Fibroblast of skin of scalp (primary cell): ENCODE data around the gene LDLR.
"Not testable (repeated sequence)": the region's sequence is repeated elsewhere in the genome, so short reads cannot be mapped to it uniquely, and the experiment has no call there.

ENCODE experiments used
- DNase-seq: peaks from one replicate; pipeline ENCODE4 v3.0.0-alpha.2; 2013

LDLR gene

DNA sequence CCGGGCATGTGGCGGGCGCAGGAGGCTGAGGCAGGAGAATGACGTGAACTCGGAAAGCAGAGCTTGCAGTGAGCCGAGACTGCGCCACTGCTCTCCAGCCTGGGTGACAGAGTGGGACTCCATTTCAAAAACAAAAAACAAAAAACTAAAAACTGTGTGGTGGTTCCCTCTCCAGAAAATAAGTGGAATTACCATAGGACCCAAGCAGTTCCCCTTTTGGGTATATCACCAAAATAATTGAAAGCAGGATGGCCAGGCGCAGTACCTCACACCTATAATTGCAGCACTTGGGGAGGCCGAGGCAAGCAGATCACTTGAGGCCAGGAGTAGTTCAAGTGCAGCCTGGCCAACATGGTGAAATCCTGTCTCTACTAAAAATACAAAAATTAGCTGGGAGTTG, 15.7 kb upstream of the LDLR start:
- DNase-seq = no peak

DNA sequence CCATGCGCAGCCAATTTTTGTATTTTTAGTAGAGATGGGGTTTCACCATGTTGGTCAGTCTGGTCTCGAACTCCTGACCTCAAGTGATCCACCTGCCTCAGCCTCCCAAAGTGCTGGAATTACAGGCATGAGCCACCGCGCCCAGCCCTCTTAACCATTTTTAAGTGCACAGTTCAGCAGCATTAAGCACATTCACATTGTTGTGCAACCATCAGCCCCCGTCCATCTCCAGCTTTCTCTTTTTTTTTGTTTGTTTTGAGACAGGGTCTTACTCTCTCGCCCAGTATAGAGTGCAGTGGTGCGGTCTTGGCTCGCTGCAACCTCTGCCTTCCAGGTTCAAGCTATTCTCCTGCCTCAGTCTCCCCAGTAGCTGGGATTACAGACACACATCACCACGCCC, 12.5 kb upstream of the LDLR start:
- not testable (repeated sequence) for DNase-seq

DNA sequence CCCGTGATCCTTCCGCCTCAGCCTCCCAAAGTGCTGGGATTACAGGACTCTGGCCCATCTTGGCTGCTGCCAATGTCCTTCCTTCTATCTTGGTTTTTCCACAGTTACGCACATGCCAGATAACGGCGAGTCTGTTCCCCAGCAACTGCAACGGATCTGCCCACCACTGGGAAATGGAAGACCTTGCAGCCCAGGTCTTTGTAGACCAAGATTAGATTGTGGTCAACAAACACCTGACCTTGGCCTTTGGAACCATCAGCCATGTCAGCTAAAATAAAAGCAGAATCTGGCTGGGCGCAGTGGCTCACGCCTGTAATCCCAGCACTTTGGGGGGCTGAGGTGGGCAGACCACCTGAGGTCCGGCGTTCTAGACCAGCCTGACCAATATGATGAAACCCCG, 10.4 kb upstream of the LDLR start:
- DNase-seq = no peak

DNA sequence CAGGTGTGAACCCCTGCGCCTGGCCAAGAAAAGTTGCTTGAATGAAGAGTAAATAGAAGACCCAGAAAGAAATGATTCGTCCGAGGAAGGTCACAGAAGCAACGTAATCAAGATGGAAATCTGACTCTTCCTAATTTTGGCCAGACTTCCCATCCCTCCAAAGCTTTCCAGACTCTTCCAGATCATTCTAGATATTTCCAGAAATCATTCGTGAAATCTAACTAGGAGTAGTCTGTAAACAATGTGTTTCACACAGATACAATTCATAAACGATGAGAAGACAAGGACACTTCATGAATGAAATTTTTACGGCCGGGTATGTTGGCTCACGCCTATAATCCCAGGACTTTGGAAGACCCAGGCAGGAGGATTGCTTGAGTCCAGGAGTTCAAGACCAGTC, 9.3 kb upstream of the LDLR start:
- DNase-seq = no peak

DNA sequence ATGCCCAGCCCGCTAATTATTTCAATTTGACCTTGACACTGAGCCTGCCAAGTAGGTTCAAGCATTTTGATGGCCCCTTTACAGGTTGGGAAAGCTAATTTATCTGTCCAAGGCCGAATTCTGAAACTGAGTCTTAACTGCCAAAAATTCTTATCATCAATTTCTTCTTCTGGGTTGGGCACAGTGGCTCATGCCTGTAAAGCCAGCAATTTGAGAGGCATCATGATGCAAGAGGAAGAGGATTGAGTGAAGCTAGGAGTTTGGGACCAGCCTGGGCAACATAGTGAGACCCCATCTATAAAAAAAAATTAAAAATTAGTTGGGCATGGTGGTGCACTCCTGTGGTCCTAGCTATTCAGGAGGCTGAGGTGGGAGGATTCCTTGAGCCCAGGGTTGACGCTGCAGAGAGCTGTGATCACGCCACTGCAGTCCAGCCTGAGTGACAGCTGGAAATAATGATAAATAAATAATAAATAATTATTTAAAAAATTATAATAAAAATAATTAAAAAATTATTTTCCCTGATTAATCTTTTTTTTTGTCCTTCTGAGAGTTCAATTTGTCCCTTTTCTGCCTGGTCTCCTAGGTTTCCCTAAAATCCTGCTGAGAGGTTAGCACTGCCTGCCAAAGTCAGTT, 1.3 kb upstream of the LDLR start:
- no peak for DNase-seq

DNA sequence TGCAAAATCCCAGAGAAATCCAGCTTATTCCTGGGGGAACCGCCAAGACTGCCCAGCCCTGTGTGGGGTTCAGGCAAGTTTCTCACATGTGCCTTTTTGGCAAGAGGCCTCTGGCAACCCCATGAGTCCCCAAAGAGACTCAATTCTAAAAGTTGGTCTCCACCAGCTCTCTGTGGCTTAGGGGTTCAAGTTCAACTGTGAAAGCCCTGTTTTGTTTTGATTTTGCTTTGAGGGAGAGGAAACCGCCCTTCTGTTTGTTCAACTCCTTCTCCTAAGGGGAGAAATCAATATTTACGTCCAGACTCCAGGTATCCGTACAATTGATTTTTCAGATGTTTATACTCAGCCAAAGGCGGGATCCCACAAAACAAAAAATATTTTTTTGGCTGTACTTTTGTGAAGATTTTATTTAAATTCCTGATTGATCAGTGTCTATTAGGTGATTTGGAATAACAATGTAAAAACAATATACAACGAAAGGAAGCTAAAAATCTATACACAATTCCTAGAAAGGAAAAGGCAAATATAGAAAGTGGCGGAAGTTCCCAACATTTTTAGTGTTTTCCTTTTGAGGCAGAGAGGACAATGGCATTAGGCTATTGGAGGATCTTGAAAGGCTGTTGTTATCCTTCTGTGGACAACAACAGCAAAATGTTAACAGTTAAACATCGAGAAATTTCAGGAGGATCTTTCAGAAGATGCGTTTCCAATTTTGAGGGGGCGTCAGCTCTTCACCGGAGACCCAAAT, 583 bp upstream of the LDLR start:
- peak; percentile 9 for DNase-seq

DNA sequence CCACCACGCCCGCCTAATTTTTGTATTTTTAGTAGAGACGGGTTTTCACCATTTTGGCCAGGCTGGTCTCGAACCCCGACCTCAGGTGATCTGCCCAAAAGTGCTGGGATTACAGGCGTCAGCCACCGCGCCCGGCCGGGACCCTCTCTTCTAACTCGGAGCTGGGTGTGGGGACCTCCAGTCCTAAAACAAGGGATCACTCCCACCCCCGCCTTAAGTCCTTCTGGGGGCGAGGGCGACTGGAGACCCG, 676 bp downstream of the LDLR start:
- DNase-seq = not testable (repeated sequence)

DNA sequence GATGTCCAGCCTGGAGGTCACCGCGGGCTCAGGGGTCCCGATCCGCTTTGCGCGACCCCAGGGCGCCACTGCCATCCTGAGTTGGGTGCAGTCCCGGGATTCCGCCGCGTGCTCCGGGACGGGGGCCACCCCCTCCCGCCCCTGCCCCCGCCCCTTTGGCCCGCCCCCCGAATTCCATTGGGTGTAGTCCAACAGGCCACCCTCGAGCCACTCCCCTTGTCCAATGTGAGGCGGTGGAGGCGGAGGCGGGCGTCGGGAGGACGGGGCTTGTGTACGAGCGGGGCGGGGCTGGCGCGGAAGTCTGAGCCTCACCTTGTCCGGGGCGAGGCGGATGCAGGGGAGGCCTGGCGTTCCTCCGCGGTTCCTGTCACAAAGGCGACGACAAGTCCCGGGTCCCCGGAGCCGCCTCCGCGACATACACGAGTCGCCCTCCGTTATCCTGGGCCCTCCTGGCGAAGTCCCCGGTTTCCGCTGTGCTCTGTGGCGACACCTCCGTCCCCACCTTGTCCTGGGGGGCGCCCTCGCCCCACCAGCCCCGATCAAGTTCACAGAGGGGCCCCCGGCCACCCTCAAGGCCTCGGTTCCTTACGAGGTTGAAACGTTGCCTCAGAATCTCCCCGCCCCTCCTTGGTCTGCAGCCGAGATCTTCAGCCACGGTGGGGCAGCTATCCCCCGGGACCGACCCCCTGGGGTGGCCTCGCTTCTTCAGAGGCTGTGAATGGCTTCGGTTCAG, 1.2 kb downstream of the LDLR start:
- DNase-seq = peak; percentile 97

DNA sequence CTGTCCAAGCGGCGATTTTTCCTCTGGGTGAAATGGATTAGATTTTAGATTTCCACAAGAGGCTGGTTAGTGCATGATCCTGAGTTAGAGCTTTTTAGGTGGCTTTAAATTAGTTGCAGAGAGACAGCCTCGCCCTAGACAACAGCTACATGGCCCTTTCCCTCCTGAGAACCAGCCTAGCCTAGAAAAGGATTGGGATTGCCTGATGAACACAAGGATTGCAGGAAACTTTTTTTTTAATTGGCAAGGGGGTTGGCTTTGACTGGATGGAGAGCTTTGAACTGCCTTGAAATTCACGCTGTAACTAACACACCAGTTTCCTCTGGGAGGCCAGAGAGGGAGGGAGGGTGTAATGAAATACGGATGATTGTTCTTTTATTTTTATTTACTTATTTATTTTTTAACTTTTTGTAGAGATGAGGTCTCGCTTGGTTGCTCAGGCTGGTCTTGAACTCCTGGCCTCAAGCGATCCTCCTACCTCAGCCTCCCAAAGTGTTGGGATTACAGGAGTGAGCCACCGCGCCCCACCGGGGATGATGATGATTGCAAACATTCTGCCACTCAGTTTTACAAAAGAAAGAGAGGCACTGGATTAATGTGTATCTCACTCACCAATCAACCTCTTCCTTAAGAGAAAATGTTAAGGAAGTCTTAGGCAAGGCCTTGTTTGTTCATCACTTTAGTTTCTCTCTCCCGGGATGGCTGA, 1.9 kb downstream of the LDLR start:
- DNase-seq = no peak

DNA sequence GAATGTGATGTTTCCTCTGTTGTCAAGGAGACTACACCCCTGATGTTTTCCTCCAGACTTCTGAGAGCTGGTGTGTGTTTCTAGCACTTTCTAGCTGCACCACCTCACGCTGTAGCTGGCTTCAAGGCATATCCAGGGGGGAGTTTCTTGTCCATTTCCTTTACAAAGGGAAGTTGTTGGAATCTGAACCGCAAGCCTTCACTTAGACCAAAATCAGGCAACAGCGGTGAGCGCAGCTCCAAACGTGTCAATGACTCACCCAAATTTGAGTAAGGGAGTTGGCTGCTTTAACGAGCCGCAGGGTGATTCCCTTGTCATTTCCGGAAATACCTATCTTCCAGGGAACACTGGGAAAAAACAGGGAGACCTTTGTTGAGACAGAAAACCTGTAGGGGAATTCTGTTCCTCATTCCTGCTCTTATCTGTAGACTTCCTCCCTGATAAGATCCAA, 2.5 kb downstream of the LDLR start:
- DNase-seq = peak; percentile 89

DNA sequence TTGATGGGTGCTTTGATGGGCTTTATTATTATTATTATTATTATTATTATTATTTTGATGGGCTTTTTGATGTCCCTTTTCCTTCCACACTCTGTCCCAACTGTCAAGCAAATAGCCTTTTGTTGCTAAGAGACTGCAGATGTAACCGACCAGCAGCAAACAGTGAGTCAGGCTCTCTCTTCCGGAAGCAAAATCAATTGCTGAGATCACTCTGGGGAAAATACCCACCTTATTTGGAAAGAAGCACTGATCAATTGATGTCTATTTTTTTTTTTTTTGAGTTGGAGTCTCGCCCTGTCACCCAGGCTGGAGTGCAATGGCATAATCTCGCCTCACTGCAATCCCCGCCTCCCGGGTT, 2.9 kb downstream of the LDLR start:
- peak; percentile 55 for DNase-seq

DNA sequence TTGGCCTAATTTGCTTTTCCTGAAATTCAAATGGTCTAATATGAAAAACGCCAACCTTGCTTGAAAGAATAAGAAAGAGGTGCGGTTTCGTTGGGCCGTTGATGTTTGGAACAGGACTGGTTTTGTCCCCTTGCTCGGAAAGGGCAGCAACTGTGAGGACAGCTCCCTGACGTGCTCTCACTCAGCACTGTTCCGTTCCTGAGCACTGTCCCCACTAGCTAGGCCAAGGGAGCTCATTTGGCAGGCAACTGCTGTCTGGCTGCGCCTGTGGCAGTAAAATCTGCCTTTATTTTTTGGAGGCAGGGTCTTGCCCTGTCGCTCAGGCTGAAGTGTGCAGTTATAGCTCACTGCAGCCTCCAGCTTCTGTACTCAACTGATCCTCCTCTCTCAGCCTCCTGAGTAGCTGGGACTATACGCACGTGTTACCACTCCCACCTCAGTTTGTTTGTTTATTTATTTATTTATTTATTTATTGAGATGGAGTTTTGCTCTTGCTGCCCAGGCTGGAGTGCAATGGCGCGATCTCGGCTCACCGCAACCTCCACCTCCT, 4.5 kb downstream of the LDLR start:
- no peak for DNase-seq

DNA sequence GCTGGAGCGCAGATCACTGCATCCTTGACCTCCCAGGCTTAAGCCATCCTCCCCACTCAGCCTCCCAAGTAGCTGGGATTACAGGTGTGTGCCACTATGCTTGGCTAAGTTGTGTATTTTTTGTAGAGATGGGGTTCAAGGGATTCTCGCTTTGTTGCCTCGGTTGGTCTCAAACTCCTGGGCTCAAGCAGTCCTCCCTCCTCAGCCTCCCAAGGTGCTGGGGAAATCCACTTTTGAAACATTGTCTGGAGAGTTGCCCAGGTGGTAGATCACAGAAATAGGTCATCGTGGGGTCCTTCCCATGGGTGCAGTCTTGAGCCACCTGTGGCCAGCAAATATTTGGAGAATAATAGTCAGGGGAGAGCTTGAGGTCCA, 5.2 kb downstream of the LDLR start:
- DNase-seq = no peak

DNA sequence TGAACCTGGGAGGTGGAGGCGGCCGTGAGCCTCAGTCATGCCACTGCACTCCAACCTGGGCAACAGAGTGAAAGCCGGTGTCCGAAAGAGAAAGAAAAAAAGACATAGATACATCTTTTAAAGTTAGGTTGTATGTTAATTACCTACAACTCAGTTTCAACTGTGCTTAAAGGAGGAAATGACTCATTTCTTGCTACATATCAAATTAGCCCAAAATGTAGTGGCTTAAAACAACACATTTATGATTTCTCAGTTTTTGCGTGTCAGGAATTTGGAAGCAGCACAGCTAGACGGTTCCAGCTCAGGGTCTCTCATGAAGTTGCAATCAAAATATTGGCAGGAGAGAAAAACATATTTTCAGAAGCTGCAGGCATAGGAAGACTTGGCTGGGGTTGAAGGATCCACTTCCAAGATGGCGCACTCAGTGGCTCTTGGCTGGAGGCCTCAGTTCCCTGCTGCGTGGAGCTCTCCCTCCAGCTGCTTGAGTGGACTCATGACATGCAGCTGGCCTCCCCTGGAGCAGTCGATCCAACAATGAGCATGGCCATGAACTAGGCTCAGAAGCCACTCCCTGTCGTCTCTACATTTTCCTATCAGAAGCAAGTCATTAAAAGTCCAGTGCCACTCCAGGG, 7.1 kb downstream of the LDLR start:
- DNase-seq = peak; percentile 79

DNA sequence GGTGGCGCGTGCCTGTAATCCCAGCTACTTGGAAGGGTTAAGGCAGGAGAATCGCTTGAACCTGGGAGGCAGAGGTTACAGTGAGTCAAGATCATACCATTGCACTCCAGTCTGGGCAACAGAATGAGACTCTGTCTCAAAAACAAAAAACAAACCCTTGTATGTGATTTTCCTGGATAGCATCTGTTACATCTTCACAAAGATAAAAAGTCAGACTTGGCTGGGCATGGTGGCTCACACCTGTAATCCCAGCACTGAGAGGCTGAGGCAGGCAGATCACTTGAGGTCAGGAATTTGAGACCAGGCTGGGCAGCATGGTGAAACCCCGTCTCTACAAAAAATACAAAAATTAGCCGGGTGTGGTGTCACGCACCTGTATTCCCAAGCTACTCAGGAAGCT, 8.1 kb downstream of the LDLR start:
- not testable (repeated sequence) for DNase-seq

DNA sequence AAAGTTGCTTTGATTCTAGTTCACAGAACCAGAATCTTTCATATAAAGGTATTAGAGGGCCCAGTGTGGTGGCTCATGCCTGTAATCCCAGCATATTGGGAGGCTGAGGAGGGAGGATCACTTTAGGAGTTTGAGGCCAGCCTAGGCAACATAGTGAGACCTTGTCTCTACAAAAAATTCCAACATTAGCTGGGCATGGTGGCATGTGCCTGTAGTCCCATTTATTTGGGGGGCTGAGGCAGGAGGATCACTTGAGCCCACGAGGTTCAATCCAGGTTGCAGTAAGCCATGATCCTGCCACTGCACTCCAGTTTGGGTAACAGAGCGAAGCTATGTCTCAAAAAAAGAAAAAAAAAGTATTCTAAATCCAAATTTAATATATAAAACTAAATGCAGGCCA, 9.1 kb downstream of the LDLR start:
- no peak for DNase-seq

DNA sequence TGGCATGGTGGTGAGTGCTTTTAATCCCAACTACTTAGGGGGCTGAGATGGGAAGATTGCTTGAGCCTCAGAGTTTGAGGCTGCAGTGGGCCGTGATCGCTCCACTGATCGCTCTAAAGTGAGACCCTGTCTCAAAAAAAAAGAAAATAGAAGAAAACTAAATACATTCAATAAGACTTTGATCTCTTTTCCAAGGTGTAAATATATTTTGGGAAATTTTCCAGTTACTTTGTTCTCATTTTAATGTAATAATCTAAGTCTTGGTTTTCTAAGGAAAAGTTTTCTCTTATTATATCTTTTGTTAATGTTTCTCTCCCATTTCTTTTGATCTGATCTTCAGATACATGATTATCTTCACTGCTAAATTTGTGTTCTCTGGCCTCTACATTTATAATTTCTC, 9.6 kb downstream of the LDLR start:
- no peak for DNase-seq

DNA sequence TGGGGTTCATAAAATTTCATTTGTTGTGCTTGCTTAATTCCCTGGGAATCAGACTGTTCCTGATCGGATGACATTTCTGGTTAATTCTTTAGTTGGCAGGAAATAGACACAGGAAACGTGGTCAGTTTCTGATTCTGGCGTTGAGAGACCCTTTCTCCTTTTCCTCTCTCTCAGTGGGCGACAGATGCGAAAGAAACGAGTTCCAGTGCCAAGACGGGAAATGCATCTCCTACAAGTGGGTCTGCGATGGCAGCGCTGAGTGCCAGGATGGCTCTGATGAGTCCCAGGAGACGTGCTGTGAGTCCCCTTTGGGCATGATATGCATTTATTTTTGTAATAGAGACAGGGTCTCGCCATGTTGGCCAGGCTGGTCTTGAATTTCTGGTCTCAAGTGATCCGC, 10.8 kb downstream of the LDLR start:
- DNase-seq = no peak

DNA sequence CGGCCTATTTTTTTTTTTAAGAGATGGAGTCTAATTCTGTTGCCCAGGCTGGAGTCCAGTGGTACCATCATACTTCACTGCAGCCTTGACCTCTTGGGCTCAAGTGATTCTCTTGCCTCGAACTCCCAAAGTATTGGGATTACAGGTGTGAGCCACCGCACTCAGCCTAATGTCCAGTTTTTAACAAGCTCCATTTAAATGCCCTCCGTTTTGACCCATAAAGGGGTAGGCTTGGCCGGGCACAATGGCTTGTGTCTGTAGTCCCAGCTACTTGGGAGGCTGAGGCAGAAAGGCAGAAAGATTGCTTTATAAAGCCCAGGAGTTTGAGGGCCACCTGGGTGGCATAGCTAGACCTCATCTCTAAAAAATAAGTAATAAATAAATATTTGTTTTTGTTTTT, 11.8 kb downstream of the LDLR start:
- DNase-seq = no peak

DNA sequence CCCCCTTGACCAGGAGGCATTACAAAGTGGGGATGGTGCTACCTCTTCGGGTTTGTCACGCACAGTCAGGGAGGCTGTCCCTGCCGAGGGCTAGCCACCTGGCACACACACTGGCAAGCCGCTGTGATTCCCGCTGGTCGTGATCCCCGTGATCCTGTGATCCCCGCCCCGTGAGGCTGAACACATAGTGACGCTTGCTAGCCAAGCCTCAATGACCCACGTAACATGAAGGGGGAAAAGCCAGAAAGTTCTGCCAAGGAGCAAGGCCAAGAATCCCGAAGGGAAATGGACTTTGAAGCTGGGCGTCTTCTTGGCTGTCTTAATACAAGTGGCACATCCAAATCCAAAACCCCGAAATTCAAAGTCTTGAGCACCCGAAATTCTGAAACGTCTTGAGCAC, 13.7 kb downstream of the LDLR start:
- DNase-seq = no peak

DNA sequence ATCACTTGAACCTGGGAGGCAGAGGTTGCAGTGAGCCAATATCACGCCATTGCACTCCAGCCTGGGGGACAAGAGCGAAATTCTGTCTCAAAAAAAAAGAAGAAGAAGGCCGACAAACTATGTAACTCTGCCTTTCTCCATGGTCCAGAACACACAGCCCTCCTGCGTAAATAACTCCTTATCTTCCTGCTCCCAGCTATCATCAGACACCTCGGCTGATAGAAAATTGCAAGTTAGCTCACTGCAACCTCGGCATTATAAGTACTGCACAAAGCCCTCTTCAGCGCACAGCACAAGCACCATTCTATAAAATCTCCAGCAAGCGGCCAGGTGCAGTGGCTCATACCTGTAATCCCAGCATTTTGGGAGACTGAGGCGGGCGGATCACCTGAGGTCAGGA, 14.4 kb downstream of the LDLR start:
- not testable (repeated sequence) for DNase-seq

DNA sequence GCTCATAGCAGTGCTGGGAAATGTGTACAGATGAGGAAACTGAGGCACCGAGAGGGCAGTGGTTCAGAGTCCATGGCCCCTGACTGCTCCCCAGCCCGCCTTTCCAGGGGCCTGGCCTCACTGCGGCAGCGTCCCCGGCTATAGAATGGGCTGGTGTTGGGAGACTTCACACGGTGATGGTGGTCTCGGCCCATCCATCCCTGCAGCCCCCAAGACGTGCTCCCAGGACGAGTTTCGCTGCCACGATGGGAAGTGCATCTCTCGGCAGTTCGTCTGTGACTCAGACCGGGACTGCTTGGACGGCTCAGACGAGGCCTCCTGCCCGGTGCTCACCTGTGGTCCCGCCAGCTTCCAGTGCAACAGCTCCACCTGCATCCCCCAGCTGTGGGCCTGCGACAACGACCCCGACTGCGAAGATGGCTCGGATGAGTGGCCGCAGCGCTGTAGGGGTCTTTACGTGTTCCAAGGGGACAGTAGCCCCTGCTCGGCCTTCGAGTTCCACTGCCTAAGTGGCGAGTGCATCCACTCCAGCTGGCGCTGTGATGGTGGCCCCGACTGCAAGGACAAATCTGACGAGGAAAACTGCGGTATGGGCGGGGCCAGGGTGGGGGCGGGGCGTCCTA, 15.9 kb downstream of the LDLR start:
- no peak for DNase-seq
